Measurements from ENCODE around the gene SLC5A7. TPM values are rescaled to one million over a fixed set of nuclear protein-coding genes. Genes with fewer than 3 reads are reported as not detected.

Gene SLC5A7
- total RNA-seq, 1 experiment from 2014 or later, result not detected

DNA sequence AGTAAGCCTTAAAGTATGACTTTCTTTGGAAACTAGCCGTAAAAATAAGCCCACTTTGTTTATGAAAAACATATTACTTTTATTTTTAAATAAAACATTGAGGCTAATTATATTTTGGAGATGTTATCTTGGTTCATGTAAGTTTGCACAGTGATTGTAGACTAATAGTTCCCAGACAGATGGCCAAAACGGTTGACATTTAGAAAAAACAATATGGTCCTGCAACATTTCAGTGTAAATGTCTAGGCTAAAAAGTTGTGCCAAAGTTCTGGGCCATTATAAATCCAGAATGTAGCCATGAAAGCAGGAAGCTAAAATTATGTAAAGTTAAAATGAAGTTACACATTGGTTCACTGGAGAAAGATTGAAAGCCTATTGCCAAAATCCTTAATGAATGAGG lies 43.6 kb downstream of the SLC5A7 start:
- no TSS peak for BruUV-seq (replicated peaks)
- intact Hi-C loops (cut with micrococcal nuclease), result loop anchor here (5.0 kb wide), 1 partner anchor 38 kb away; no protein-coding TSS in a partner anchor
- no peak for ATAC-seq

DNA sequence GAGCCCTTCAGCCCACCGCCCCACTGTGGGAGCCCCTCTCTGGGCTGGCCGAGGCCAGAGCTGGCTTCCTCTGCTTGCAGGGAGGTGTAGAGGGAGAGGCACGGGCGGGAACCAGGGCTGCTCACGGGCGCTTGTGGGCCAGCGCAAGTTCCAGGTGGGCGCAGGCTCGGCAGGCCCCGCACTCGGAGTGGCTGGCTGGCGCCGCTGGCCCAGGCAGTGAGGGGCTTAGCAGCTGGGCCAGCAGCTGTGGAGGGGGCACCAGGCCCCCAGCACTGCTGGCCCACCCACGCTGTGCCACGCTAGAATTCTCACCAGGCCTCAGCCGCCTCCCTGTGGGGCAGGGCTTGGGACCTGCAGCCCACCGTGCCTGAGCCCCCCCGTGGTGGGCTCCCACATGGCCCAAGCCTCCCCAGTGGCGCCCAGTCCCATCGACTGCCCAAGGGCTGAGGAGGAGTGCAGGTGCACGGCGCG lies 45.2 kb downstream of the SLC5A7 start:
- Histone ChIP-seq H3K9ac (ENCODE audit: low read length) (no peak overlapping the region), H3K79me2 (ENCODE audit: low read length) (no peaks in the 10 kb centered on the region), H3K4me3 (ENCODE audit: low read length) (no peak overlapping the region), H3K4me1 (ENCODE audit: insufficient read depth, low read length) (no peaks in the 10 kb centered on the region), H3K27me3 (ENCODE audit: low read length) (no peaks in the 10 kb centered on the region; the same call in 1 of the 2 replicates), H3K27ac (ENCODE audit: low read length) (no peak overlapping the region), H4K20me1 (ENCODE audit: low read length) (no peaks in the 10 kb centered on the region), H3K4me2 (ENCODE audit: low read length) (no peak overlapping the region), H2AFZ (ENCODE audit: low read length) (no peak overlapping the region), H3K9me2 (replicated peaks; ENCODE audit: low read length) (no peaks in the 10 kb centered on the region), H3K36me3 (ENCODE audit: low read depth, low read length) (no peaks in the 10 kb centered on the region), H3F3A (ENCODE audit: low read length, unreplicated experiment) (no peaks in the 10 kb centered on the region), H3K9me3 (ENCODE audit: low read length) (no peaks in the 10 kb centered on the region)
- intact Hi-C loops (cut with micrococcal nuclease), result loop anchor here (5.0 kb wide), 1 partner anchor 39 kb away; no protein-coding TSS in a partner anchor
- BruUV-seq (replicated peaks), result no TSS peak
- no peak for DNase-seq
- ChIA-PET POLR2A (ENCODE audit: unreplicated experiment) (no interaction called here), CTCF (no interaction called here)
- no peak for TF ChIP-seq EZH2 (IDR thresholded peaks at IDR 0.05; ENCODE audit: low read length, unreplicated experiment)
- no peak for TF ChIP-seq EZH2phosphoT487 (IDR thresholded peaks at IDR 0.05; ENCODE audit: borderline replicate concordance, low read length)
- TF ChIP-seq, protein P1, sequence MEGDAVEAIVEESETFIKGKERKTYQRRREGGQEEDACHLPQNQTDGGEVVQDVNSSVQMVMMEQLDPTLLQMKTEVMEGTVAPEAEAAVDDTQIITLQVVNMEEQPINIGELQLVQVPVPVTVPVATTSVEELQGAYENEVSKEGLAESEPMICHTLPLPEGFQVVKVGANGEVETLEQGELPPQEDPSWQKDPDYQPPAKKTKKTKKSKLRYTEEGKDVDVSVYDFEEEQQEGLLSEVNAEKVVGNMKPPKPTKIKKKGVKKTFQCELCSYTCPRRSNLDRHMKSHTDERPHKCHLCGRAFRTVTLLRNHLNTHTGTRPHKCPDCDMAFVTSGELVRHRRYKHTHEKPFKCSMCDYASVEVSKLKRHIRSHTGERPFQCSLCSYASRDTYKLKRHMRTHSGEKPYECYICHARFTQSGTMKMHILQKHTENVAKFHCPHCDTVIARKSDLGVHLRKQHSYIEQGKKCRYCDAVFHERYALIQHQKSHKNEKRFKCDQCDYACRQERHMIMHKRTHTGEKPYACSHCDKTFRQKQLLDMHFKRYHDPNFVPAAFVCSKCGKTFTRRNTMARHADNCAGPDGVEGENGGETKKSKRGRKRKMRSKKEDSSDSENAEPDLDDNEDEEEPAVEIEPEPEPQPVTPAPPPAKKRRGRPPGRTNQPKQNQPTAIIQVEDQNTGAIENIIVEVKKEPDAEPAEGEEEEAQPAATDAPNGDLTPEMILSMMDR (conservative IDR thresholded peaks at IDR 0.05; ENCODE audit: low read depth, low read length), result no peak
- ATAC-seq, result no peak

More for the DNA sequence above, 43.6 kb downstream of the SLC5A7 start:
- Histone ChIP-seq H3K4me1 (ENCODE audit: insufficient read depth, low read length) (no peaks in the 10 kb centered on the region), H3K4me2 (ENCODE audit: low read length) (no peak overlapping the region), H3K9ac (ENCODE audit: low read length) (no peak overlapping the region), H3K27me3 (ENCODE audit: low read length) (no peaks in the 10 kb centered on the region; the same call in 1 of the 2 replicates), H3K9me3 (ENCODE audit: low read length) (no peaks in the 10 kb centered on the region), H3K36me3 (ENCODE audit: low read depth, low read length) (no peaks in the 10 kb centered on the region), H3K4me3 (ENCODE audit: low read length) (no peak overlapping the region), H3K79me2 (ENCODE audit: low read length) (no peaks in the 10 kb centered on the region), H4K20me1 (ENCODE audit: low read length) (no peaks in the 10 kb centered on the region), H2AFZ (ENCODE audit: low read length) (no peak overlapping the region), H3F3A (ENCODE audit: low read length, unreplicated experiment) (no peaks in the 10 kb centered on the region), H3K27ac (ENCODE audit: low read length) (no peak overlapping the region), H3K9me2 (replicated peaks; ENCODE audit: low read length) (no peaks in the 10 kb centered on the region)
- TF ChIP-seq, protein P1 (conservative IDR thresholded peaks at IDR 0.05; ENCODE audit: low read depth, low read length), result no peak
- no peak for TF ChIP-seq EZH2phosphoT487 (IDR thresholded peaks at IDR 0.05; ENCODE audit: borderline replicate concordance, low read length)
- TF ChIP-seq EZH2 (IDR thresholded peaks at IDR 0.05; ENCODE audit: low read length, unreplicated experiment), result no peak
- POLR2A ChIA-PET (ENCODE audit: unreplicated experiment), result no interaction called here
- CTCF ChIA-PET, result no interaction called here
- no peak for DNase-seq

DNA sequence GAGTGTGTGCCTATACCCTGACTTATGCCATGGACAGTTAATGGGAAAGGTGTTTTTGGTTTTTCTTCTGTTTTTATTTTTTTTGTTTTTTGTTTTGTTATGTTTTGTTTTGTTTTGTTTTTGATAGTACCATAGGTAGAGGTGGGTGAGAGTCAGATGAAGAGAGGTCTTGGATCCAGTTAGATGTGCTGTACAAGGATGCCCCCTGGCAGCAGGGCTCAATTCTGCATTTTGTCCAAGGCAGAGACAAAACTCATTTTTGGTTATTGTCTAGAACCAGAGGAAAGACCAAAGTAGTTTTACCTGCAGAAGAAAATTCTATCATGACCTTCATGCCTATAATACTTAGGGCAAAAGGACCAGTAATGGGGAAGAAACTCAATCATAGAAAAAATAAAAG lies 48.5 kb downstream of the SLC5A7 start:
- H3K4me1 ChIP-seq (ENCODE audit: insufficient read depth, low read length), result no peaks in the 10 kb centered on the region
- BruUV-seq (replicated peaks), result no TSS peak
- H3F3A ChIP-seq (ENCODE audit: low read length, unreplicated experiment), result no peaks in the 10 kb centered on the region
- no peak overlapping the region for H3K9ac ChIP-seq (ENCODE audit: low read length)
- no peak overlapping the region for H3K4me2 ChIP-seq (ENCODE audit: low read length)
- H3K27ac ChIP-seq (ENCODE audit: low read length), result no peak overlapping the region
- DNase-seq, result peak; percentile 31
- H2AFZ ChIP-seq (ENCODE audit: low read length), result no peak overlapping the region
- CTCF ChIA-PET, result interaction anchor here (0.9 to 1.0 kb wide), 2 partner anchors 98 to 100 kb away, joined by 4 to 8 read pairs; no protein-coding TSS in a partner anchor
- peaks cover 9% of the 10 kb centered on the region for H3K27me3 ChIP-seq (ENCODE audit: low read length)
- H3K4me3 ChIP-seq (ENCODE audit: low read length), result no peak overlapping the region
- no peaks in the 10 kb centered on the region for H3K36me3 ChIP-seq (ENCODE audit: low read depth, low read length)
- no peaks in the 10 kb centered on the region for H4K20me1 ChIP-seq (ENCODE audit: low read length)
- H3K79me2 ChIP-seq (ENCODE audit: low read length), result no peaks in the 10 kb centered on the region
- intact Hi-C loops (cut with micrococcal nuclease), result loop anchor here (1.0 to 5.0 kb wide), 3 partner anchors 43 to 147 kb away; no protein-coding TSS in a partner anchor
- ATAC-seq, result no peak
- POLR2A ChIA-PET (ENCODE audit: unreplicated experiment), result no interaction called here
- H3K9me3 ChIP-seq (ENCODE audit: low read length), result no peaks in the 10 kb centered on the region
- TF ChIP-seq EZH2phosphoT487 (IDR thresholded peaks at IDR 0.05; ENCODE audit: borderline replicate concordance, low read length), result no peak
- TF ChIP-seq, protein P1 (conservative IDR thresholded peaks at IDR 0.05; ENCODE audit: low read depth, low read length), result peak; percentile 80
- H3K9me2 ChIP-seq (replicated peaks; ENCODE audit: low read length), result no peaks in the 10 kb centered on the region

All from PC-3 (cell line).